GM18511 (cell line): ENCODE results near the gene SLC25A36.
"Not testable (repeated sequence)": the region's sequence is repeated elsewhere in the genome, so short reads cannot be mapped to it uniquely, and the experiment has no call there.

Experiments
- ATAC-seq: cut with Tn5 transposase; IDR thresholded peaks from one replicate; pipeline ENCODE4 v1.9.1; 2021; ENCODE audit warnings: mild to moderate bottlenecking, moderate library complexity; ENCODE audit not compliant: unreplicated experiment

Gene SLC25A36

DNA sequence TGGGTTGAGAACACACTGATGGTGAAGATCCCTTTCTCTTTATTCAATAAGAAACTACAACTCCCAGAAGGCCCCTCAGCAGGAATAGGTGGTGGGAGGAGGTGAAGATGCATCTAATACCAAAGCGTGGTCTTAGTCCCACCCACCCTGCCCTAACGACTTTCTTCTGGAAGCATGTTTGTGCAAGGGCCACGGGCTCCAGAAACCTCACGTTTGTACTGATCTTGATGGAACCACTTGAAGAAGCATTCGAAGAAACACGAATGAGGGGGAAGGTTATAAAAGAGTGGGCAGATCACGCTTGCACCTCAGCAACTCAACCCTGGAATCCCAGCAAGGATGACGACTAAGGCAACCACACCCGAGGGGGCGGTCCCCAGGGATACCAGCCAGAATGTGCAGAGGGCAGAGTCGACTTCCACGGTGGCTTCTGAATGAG is 10.6 kb upstream of the SLC25A36 start:
- ATAC-seq = no peak

DNA sequence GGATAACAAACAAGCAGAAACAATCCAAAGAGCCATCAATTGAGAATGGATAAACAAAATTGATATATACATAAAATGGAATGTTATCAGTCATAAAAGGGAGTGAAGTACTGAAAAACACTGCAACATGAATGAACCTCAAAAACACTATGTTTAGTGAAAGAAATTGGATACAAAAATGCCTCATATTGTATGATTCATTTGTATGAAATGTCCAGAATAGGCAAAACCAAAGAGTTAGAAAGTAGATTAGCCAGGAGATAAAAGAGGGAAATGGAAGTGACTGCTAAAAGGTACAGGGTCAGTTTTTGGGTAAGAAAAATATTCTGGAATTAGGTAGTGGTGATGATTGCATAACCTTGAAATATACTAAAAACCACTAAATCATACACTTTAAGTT is 9.8 kb upstream of the SLC25A36 start:
- no peak for ATAC-seq

DNA sequence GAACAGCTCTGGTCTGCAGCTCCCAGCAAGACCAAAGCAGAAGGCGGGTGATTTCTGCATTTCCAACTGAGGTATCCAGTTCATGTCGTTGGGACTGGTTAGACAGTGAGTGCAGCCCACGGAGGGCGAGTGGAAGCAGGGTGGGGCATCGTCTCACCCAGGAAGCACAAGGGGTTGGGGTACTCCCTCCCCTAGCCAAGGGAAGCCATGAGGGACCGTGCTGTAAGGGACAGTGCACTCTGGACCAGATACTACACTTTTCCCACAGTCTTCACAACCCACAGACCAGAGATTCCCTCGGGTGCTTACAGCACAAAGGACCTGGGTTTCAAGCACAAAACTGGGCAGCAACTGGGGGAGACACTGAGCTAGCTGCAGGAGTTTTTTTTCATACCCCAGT is 8.5 kb upstream of the SLC25A36 start:
- ATAC-seq = no peak

DNA sequence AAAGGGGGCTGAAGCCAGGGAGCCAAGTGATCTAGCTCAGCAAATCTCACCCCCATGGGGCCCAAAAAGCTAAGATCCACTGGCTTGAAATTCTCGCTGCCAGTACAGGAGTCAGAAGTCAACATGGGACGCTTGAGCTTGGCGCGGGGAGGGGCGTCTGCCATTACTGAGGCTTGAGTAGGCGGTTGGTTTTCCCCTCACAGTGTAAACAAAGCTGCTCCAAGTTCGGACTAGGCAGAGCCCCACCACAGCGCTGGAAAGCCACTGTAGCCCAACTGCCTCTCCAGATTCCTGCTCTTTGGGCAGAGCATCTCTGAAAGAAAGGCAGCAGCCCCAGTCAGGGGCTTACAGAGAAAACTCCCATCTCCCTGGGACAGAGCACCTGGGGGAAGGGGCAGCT is 8.1 kb upstream of the SLC25A36 start:
- no peak for ATAC-seq

GRCh38 chr3:140939305-140939704 is 2.3 kb upstream of the SLC25A36 start:
- ATAC-seq = not testable (repeated sequence)

- ATAC-seq = no peak
Measured at GRCh38 chr3:140941090-140941433, 574 bp upstream of the SLC25A36 start.

- peak; percentile 47 for ATAC-seq
Measured at GRCh38 chr3:140942221-140943104, 827 bp downstream of the SLC25A36 start.

DNA sequence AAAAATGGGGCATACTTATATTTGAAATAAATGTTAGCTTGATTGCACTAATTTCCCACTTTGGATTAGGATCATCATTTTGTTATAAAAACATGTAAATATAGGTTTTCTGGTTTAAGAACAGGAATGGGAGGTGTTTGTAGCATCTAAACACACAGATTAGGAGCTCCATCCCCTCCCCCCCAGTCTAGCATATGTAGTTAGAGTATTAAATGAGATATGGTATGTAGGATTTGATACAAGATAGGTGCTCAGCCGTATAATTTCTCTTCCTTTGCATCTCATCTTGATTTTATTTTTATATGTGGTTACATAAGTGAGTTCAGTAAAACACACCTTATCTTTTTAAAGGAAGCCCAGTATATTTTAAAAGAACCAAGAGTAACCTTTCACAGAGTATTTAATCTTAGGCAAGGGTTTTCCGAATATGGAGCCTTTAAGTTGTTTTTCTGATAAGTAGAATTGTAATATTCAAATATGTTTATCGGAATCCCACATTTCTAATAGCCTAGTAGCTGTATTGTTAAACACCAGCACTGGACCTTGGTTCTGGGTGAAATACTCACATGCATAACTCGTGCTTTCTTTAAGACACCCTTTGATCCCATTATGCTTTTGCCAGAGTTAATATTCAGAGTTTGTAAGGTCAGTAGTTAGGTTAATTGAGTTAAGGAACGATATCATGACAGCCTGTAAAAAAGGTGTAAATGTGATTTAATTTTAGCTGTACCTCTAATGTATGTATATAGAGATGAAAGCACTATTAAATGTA is 2.3 kb downstream of the SLC25A36 start:
- ATAC-seq = no peak

GRCh38 chr3:140948460-140949249 is 7.0 kb downstream of the SLC25A36 start:
- no peak for ATAC-seq

DNA sequence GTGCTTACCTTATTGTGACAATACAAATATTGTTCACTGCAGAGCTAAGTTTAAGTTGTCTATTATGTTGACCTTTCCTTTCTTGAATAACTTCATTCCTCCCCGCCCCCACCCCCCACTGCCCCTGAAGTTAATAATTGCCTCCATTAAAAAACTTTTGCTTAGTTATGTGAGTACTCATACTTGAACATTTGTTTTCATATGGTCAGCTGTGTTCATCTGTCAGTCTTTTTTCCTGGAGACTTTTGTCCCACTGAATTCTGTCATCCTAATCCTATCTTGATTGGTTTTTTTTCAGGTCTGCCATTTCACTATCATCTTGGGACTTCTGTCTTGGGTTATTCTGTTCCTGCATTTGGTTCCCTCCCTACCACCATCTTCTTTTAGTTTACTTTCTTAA is 8.5 kb downstream of the SLC25A36 start:
- ATAC-seq = no peak

DNA sequence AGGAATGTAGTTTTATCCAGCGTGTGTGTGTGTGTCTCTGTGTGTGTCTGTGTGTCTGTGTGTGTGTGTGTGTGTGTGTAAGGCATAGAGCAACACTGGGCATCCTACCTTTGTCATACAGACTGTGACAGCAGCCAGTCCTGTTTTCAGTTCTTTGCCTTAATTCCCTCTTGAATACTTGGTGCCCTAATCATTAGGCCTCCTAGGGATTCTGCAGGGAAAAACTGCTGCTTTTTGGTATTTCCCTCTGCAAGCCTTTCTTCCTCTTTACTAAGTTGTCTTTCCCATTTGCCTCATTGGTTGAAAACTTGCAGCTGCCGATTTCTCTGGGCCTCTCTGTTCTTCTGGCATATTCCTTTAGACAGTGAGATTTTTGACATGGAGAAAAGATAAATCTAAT is 9.2 kb downstream of the SLC25A36 start:
- ATAC-seq = no peak

- not testable (repeated sequence) for ATAC-seq
Measured at GRCh38 chr3:140951750-140952149, 10.1 kb downstream of the SLC25A36 start.

DNA sequence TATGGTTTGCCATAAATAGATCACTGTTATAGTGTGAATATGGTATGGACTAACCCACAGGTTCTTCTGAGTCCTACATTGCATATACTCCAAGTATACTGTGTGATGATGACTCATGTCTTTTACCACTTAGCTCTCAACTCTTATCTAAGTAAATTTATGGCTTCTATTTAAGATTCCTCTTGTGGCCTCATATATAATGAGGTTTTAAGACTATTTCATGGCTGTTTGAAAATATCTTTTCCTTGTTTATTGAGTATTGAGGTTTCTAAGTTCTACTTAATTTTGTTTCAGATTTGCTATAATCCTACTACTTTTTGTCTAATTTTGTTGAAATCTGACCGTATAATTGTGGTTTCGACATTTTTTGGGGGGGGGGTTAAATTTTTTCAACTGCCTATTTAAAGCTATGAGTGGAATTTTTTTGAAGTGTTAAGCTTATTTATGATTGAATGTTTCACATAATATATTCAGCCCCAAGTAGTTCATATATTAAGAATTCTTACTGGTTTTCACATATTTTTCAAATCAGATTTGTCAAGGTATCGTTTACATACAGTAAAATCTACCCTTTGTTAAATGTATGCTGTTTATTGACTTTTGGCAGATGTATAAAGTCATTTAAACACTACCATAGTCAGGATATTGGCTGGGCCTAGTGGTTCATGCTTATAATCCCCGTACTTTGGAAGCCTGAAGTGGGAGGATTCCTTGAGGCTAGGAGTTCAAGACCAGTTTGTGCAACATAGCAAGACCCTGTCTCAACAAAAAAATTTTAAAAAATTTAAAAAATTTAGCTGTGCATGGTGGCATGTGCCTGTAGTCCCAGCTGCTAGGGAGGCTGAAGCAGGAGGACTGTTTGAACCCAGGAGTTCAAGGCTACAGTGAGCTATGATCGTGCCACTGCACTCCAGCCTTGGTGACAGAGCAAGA is 11.7 kb downstream of the SLC25A36 start:
- no peak for ATAC-seq

DNA sequence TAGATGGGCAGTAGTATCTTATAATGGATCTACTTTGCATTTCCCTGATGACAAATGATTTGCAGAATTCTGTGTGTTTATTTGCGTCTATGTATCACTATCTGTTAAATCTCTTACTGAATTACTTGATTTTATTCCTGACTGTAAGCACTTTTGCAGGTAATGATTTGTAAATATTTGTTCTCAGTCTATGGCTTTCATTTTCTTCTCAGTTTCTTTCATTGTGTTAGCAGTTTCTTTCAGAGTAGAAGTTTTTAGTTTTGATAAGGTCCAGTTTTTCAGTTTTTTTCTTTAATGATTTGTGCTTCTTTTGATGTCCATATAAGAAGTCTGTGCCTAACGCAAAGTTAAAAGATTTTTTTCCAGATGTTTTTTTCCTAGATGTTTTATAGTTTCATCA is 12.9 kb downstream of the SLC25A36 start:
- no peak for ATAC-seq

GRCh38 chr3:140955645-140956044 is 14.0 kb downstream of the SLC25A36 start:
- ATAC-seq = no peak

GRCh38 chr3:140956058-140956835 is 14.6 kb downstream of the SLC25A36 start:
- no peak for ATAC-seq

- ATAC-seq = no peak
Measured at GRCh38 chr3:140972833-140973232, 31.2 kb downstream of the SLC25A36 start.

GRCh38 chr3:140974900-140975299 is 33.3 kb downstream of the SLC25A36 start:
- no peak for ATAC-seq

DNA sequence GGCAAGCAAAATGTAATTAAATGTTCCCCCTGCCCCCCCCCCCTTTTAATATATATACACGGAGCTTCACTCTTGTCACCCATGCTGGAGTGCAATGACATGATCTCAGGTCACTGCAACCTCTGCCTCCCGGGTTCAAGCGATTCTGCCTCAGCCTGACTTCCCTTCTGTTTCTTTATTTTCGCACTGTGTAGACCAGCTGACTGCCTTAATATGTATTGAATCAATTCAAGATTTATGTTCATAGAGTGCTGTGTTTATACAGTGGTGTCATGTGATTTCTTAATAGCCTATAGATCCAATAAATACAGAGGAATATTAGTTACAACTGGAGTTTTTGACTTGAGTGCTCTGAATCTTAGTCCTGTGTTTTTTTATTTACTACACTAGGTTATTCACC is 39.0 kb downstream of the SLC25A36 start:
- no peak for ATAC-seq
